Transverse colon (tissue), 4 donors: Measurements from ENCODE around the gene C3orf52. TPM values are rescaled to one million over a fixed set of nuclear protein-coding genes. Genes with fewer than 3 reads are reported as not detected.

Experiments used
- DNase-seq: peaks from one replicate; pipeline ENCODE4 v3.0.0-alpha.2; 2019
- H3K27ac ChIP-seq, 4 donors: fragments of 200-600 bp; sonication (generic); 2 replicates each; pipeline ENCODE4 v1.5.1; 2016 to 2018; ENCODE audit warnings: inconsistent platforms in 4 of 4
- H3K27me3 ChIP-seq: fragments of 200-600 bp; sonication (generic); 2 replicates; pipeline ENCODE4 v1.5.1; 2017; ENCODE audit warnings: inconsistent platforms
- H3K36me3 ChIP-seq, 4 donors: fragments of 200-600 bp; sonication (generic); 2 replicates each; pipeline ENCODE4 v1.5.1; 2017 to 2019; ENCODE audit warnings: inconsistent platforms in 4 of 4
- H3K4me1 ChIP-seq, 4 donors: fragments of 200-600 bp; sonication (generic); 2 replicates each; pipeline ENCODE4 v1.5.1; 2017 to 2020; ENCODE audit warnings: inconsistent platforms in 4 of 4
- H3K4me3 ChIP-seq, 4 donors: fragments of 200-600 bp; sonication (generic); 1 replicate in 1 of 4; 2 replicates in 3 of 4; pipeline versions ENCODE4 v1.5.1 to v1.6.1; 2017 to 2019; ENCODE audit warnings: inconsistent platforms in 4 of 4
- H3K9me3 ChIP-seq, 2 donors: fragments of 200-600 bp; sonication (generic); 2 replicates each; pipeline ENCODE4 v1.5.1; 2017 to 2019; ENCODE audit warnings: inconsistent platforms in 2 of 2
- CTCF ChIP-seq, 5 experiments: fragments of 200-600 bp in 3 of 5; fragments of 450-650 bp in 2 of 5; sonication (generic) in 3 of 5; IDR thresholded peaks; 1 replicate in 2 of 5; 2 replicates in 3 of 5; pipeline ENCODE4 v1.5.1; 2016 to 2017; ENCODE audit warnings: antibody characterized with exemption in 5 of 5, inconsistent platforms in 3 of 5, mild to moderate bottlenecking in 2 of 5, moderate library complexity in 1 of 5
- EP300 ChIP-seq: sonication (generic); formaldehyde crosslinking; IDR thresholded peaks from one replicate; pipeline ENCODE4 v1.6.1; 2017; ENCODE audit warnings: antibody characterized with exemption, low read depth
- POLR2A ChIP-seq: fragments of 450-650 bp; IDR thresholded peaks from one replicate; pipeline ENCODE4 v1.6.1; 2016; ENCODE audit warnings: antibody characterized with exemption, mild to moderate bottlenecking, moderate library complexity
- POLR2AphosphoS5 ChIP-seq, 3 donors: sonication (generic); formaldehyde crosslinking; IDR thresholded peaks; one replicate each; pipeline ENCODE4 v1.6.1; 2016; ENCODE audit warnings: antibody characterized with exemption in 3 of 3
- WGBS, 2 donors: methylation state at CpG; one replicate each; pipeline ENCODE4 v1.1.5; 2018; ENCODE audit warnings: low coverage in 1 of 2; 5-methylcytosine and 5-hydroxymethylcytosine counted together
- in situ Hi-C, 4 donors: fragments of 200-750 bp; cut with MboI; loops; one replicate each; pipeline versions ENCODE4 v1.15.0 to v1.15.1; 2017; ENCODE audit warnings: low sequenced_read_pairs in 3 of 4, low pct_ligation_motif_present in 1 of 4, low pct_unique_long_range_greater_than_20kb in 1 of 4
- intact Hi-C: fragments of 100-400 bp; cut with DNase I; formaldehyde crosslinking; loops from one replicate; pipeline ENCODE4 v1.15.1; 2023; ENCODE audit warnings: low total_unique reads
- total RNA-seq, 4 donors: library from RNA; depleted of rRNA; stranded (reverse); fragments of >200 nt; gene quantifications; one replicate each; pipeline ENCODE4 v1.1.0, GENCODE V29; 2016

Gene C3orf52
- total RNA-seq, 4 donors from 2014 or later: 26.9 to 65.7 (median 47.1) TPM

GRCh38 chr3:112132088-112132487, 45.9 kb downstream of the C3orf52 start:
- Histone ChIP-seq H3K4me1 (peaks cover 0 to 4% (median 0%) of the 10 kb centered on the region in 4 donors), H3K4me3 (no peak overlapping the region), H3K27me3 (no peaks in the 10 kb centered on the region), H3K36me3 (no peaks in the 10 kb centered on the region), H3K27ac (no peak overlapping the region), H3K9me3 (no peaks in the 10 kb centered on the region)
- DNase-seq: no peak
- in situ Hi-C loops: loop anchor here in 2 of 4 donors (25.0 kb wide), 1 partner anchor 380 kb away; no protein-coding TSS in a partner anchor
- no peak for TF ChIP-seq CTCF (IDR thresholded peaks at IDR 0.05)
- TF ChIP-seq EP300: no peak
- TF ChIP-seq POLR2A: no peak
- no peak for TF ChIP-seq POLR2AphosphoS5 (IDR thresholded peaks at IDR 0.05)
- intact Hi-C loops: no loop called here
- WGBS, 2 donors: 85 to 95% methylated on average over 3 of the region's 3 CpGs

GRCh38 chr3:112132554-112132953, 46.4 kb downstream of the C3orf52 start:
- Histone ChIP-seq H3K9me3 (no peaks in the 10 kb centered on the region), H3K27ac (peak overlapping the region in 3 of 4 donors; percentile 4 to 49 (median 39)), H3K4me1 (peaks cover 0 to 8% (median 0%) of the 10 kb centered on the region in 4 donors), H3K27me3 (no peaks in the 10 kb centered on the region), H3K36me3 (no peaks in the 10 kb centered on the region), H3K4me3 (no peak overlapping the region)
- TF ChIP-seq EP300 (no peak), CTCF (IDR thresholded peaks at IDR 0.05) (no peak)
- in situ Hi-C loops (loop anchor here in 2 of 4 donors (25.0 kb wide), 1 partner anchor 380 kb away; no protein-coding TSS in a partner anchor), intact Hi-C loops (no loop called here)
- no peak for DNase-seq
- WGBS, 2 donors: 100% methylated on average over 1 of the region's 1 CpG

- 0 to 55% methylated on average over 2 to 5 of the region's 5 CpGs for WGBS, 2 donors
- TF ChIP-seq EP300 (no peak), POLR2AphosphoS5 (IDR thresholded peaks at IDR 0.05) (peak; percentile 11 to 46 (median 26))
- Histone ChIP-seq H3K9me3 (no peaks in the 10 kb centered on the region), H3K4me1 (peaks cover 0 to 5% (median 0%) of the 10 kb centered on the region in 4 donors), H3K36me3 (no peaks in the 10 kb centered on the region), H3K4me3 (no peak within 1 kb of the TSS), H3K27ac (peak within 1 kb of the TSS in 3 of 4 donors; percentile 4 to 49 (median 39)), H3K27me3 (no peaks in the 10 kb centered on the region)
- intact Hi-C loops (no loop called here), in situ Hi-C loops (loop anchor here in 2 of 4 donors (25.0 kb wide), 1 partner anchor 379 kb away; no protein-coding TSS in a partner anchor)
- peak; percentile 58 for DNase-seq
Observed at GRCh38 chr3:112132975-112133448, 46.8 kb downstream of the C3orf52 start, which contains the start of gene GCSAM. Gene GCSAM, minus strand, starts transcription at chr3:112133248. Its CDS starts 128 bp downstream, at chr3:112133120.

- no peaks in the 10 kb centered on the region for H3K27me3 ChIP-seq
- no peak for DNase-seq
- no peaks in the 10 kb centered on the region for H3K9me3 ChIP-seq
- WGBS, 2 donors: 88% methylated on average over 5 of the region's 5 CpGs; no CpG with 5 or more reads in 1 of the 2 donors
- TF ChIP-seq POLR2A (no peak), POLR2AphosphoS5 (IDR thresholded peaks at IDR 0.05) (no peak), EP300 (no peak), CTCF (IDR thresholded peaks at IDR 0.05) (no peak)
- no peak overlapping the region for H3K27ac ChIP-seq
- peaks cover 0 to 5% (median 0%) of the 10 kb centered on the region in 4 donors for H3K4me1 ChIP-seq
- no peak overlapping the region for H3K4me3 ChIP-seq
- no peaks in the 10 kb centered on the region for H3K36me3 ChIP-seq
- in situ Hi-C loops: loop anchor here in 2 of 4 donors (25.0 kb wide), 1 partner anchor 379 kb away; no protein-coding TSS in a partner anchor
- intact Hi-C loops: no loop called here
Observed at GRCh38 chr3:112133626-112134334, 47.6 kb downstream of the C3orf52 start.
